Activated CD8-positive, alpha-beta memory T cell treated with anti-CD3 and anti-CD28 coated beads, Interleukin-2, amount 50 U/mL, for 4 hours (primary cell): ENCODE data around the gene C1QTNF3.
"Not testable (repeated sequence)": the region's sequence is repeated elsewhere in the genome, so short reads cannot be mapped to it uniquely, and the experiment has no call there.

ENCODE experiments used
- DNase-seq: peaks from one replicate; pipeline ENCODE4 v3.0.0-alpha.2; 2020

C1QTNF3 gene

GRCh38 chr5:34047774-34048572 lies 5.0 kb upstream of the C1QTNF3 start:
- DNase-seq, result no peak

GRCh38 chr5:34047143-34047542 lies 4.1 kb upstream of the C1QTNF3 start:
- no peak for DNase-seq

- no peak for DNase-seq
Measured at GRCh38 chr5:34045996-34046395, 3.0 kb upstream of the C1QTNF3 start.

GRCh38 chr5:34045023-34045422 lies 2.0 kb upstream of the C1QTNF3 start:
- no peak for DNase-seq

- DNase-seq, result no peak
Measured at GRCh38 chr5:34042321-34042720, 692 bp downstream of the C1QTNF3 start.

GRCh38 chr5:34041247-34041972 lies 1.6 kb downstream of the C1QTNF3 start:
- no peak for DNase-seq

- no peak for DNase-seq
Measured at GRCh38 chr5:34040472-34040871, 2.5 kb downstream of the C1QTNF3 start.

- no peak for DNase-seq
Measured at GRCh38 chr5:34039398-34040157, 3.4 kb downstream of the C1QTNF3 start.

- DNase-seq, result no peak
Measured at GRCh38 chr5:34038838-34039237, 4.2 kb downstream of the C1QTNF3 start.

- DNase-seq, result no peak
Measured at GRCh38 chr5:34038390-34038789, 4.6 kb downstream of the C1QTNF3 start.

- DNase-seq, result no peak
Measured at GRCh38 chr5:34037726-34038125, 5.3 kb downstream of the C1QTNF3 start.

GRCh38 chr5:34035756-34036155 lies 7.3 kb downstream of the C1QTNF3 start:
- no peak for DNase-seq

- DNase-seq, result no peak
Measured at GRCh38 chr5:34034534-34035327, 8.3 kb downstream of the C1QTNF3 start.

- DNase-seq, result no peak
Measured at GRCh38 chr5:34031966-34032365, 11.0 kb downstream of the C1QTNF3 start.

GRCh38 chr5:34031117-34031516 lies 11.9 kb downstream of the C1QTNF3 start:
- no peak for DNase-seq

GRCh38 chr5:34030585-34030984 lies 12.4 kb downstream of the C1QTNF3 start:
- not testable (repeated sequence) for DNase-seq

- DNase-seq, result no peak
Measured at GRCh38 chr5:34030048-34030447, 13.0 kb downstream of the C1QTNF3 start.

GRCh38 chr5:34028349-34028748 lies 14.7 kb downstream of the C1QTNF3 start:
- no peak for DNase-seq

- no peak for DNase-seq
Measured at GRCh38 chr5:34026089-34026761, 16.8 kb downstream of the C1QTNF3 start.

- DNase-seq, result no peak
Measured at GRCh38 chr5:34022121-34022705, 20.8 kb downstream of the C1QTNF3 start.

GRCh38 chr5:34021334-34021733 lies 21.7 kb downstream of the C1QTNF3 start:
- no peak for DNase-seq

- DNase-seq, result no peak
Measured at GRCh38 chr5:34020726-34021125, 22.3 kb downstream of the C1QTNF3 start.
